DND-41 (cell line): ENCODE results near the gene PARD6G.

Experiments
- ATAC-seq: fragments of 200-7000 bp; cut with Tn5 transposase; 3 replicates; pipeline ENCODE4 v1.9.1; 2021; ENCODE audit warnings: low read depth; ENCODE audit not compliant: insufficient read depth
- DNase-seq: peaks from one replicate; pipeline ENCODE4 v3.0.0-alpha.2; 2020
- H2AFZ ChIP-seq: 2 replicates; pipeline ENCODE4 v1.6.0; 2012; ENCODE audit warnings: low read depth, low read length
- H3K27ac ChIP-seq: 2 replicates; pipeline ENCODE4 v1.5.1; 2012; ENCODE audit warnings: low read length, inconsistent platforms
- H3K27me3 ChIP-seq: fragments of 200-600 bp; sonication (generic); 2 replicates; pipeline ENCODE4 v1.6.0; 2012; ENCODE audit warnings: low read length, mild to moderate bottlenecking, inconsistent platforms; ENCODE audit not compliant: insufficient read depth, poor library complexity
- H3K36me3 ChIP-seq: 2 replicates; pipeline ENCODE4 v1.5.1; 2012; ENCODE audit warnings: low read length, inconsistent platforms; ENCODE audit not compliant: insufficient read depth
- H3K4me1 ChIP-seq: 2 replicates; pipeline ENCODE4 v1.5.1; 2012; ENCODE audit warnings: mild to moderate bottlenecking, low read length; ENCODE audit not compliant: insufficient read depth
- H3K4me2 ChIP-seq: 2 replicates; pipeline ENCODE4 v1.6.0; 2012; ENCODE audit warnings: mild to moderate bottlenecking, moderate library complexity, low read length, inconsistent platforms; ENCODE audit not compliant: insufficient read depth
- H3K4me3 ChIP-seq, 2 experiments: fragments of 200-600 bp in 1 of 2; shearing (Covaris generic) in 1 of 2; 2 replicates each; pipeline ENCODE4 v1.5.1; 2012 to 2016; ENCODE audit warnings: inconsistent platforms in 2 of 2, low read length in 2 of 2, mild to moderate bottlenecking in 2 of 2, low read depth in 1 of 2, moderate library complexity in 1 of 2
- H3K79me2 ChIP-seq: 2 replicates; pipeline ENCODE4 v1.6.0; 2012; ENCODE audit warnings: low read length, inconsistent platforms; ENCODE audit not compliant: insufficient read depth
- H3K9ac ChIP-seq: 2 replicates; pipeline ENCODE4 v1.6.0; 2012; ENCODE audit warnings: low read depth, mild to moderate bottlenecking, inconsistent platforms, low read length, moderate library complexity
- H3K9me3 ChIP-seq: 2 replicates; pipeline ENCODE4 v1.5.1; 2012; ENCODE audit warnings: low read length, moderate library complexity, mild to moderate bottlenecking, inconsistent platforms; ENCODE audit not compliant: insufficient read depth, severe bottlenecking
- H4K20me1 ChIP-seq: 2 replicates; pipeline ENCODE4 v1.6.0; 2012; ENCODE audit warnings: low read length; ENCODE audit not compliant: insufficient read depth
- CTCF ChIP-seq: IDR thresholded peaks from 2 replicates; pipeline ENCODE4 v1.5.1; 2012; ENCODE audit warnings: borderline replicate concordance, low read length, moderate library complexity, mild to moderate bottlenecking; ENCODE audit not compliant: poor library complexity, severe bottlenecking; ENCODE audit errors: extremely low read depth
- EZH2 ChIP-seq: IDR thresholded peaks from 3 replicates; pipeline ENCODE4 v1.6.1; 2012; ENCODE audit warnings: borderline replicate concordance, low read depth, mild to moderate bottlenecking, moderate library complexity, low read length, inconsistent platforms; ENCODE audit not compliant: severe bottlenecking

PARD6G gene

GRCh38 chr18:80108121-80108536 is 139.2 kb downstream of the PARD6G start:
- DNase-seq (no peak), ATAC-seq (no peak)
- peaks cover 7% of the 10 kb centered on the region; the same call in 1 of the 2 replicates for H3K36me3 ChIP-seq
- H3K9me3 ChIP-seq, result no peaks in the 10 kb centered on the region
- no peaks in the 10 kb centered on the region for H3K27me3 ChIP-seq
- H3K9ac ChIP-seq, result no peak overlapping the region
- no peak overlapping the region for H3K27ac ChIP-seq
- H4K20me1 ChIP-seq, result peaks cover 20% of the 10 kb centered on the region; the same call in 1 of the 2 replicates
- peaks cover 35% of the 10 kb centered on the region for H3K79me2 ChIP-seq
- no peak overlapping the region for H3K4me3 ChIP-seq
- H3K4me2 ChIP-seq, result peak overlapping the region; percentile 85; the same call in 1 of the 2 replicates
- TF ChIP-seq CTCF, result no peak
- no peak for TF ChIP-seq EZH2
- H2AFZ ChIP-seq, result peak overlapping the region; percentile 82
- H3K4me1 ChIP-seq, result peaks cover 29% of the 10 kb centered on the region

- Histone ChIP-seq H3K4me2 (no peak overlapping the region), H3K9ac (no peak overlapping the region), H4K20me1 (peaks cover 15% of the 10 kb centered on the region; the same call in 1 of the 2 replicates), H3K9me3 (no peaks in the 10 kb centered on the region), H3K4me3 (no peak overlapping the region), H3K27me3 (no peaks in the 10 kb centered on the region), H3K36me3 (peaks cover 7% of the 10 kb centered on the region; the same call in 1 of the 2 replicates), H3K79me2 (peaks cover 29% of the 10 kb centered on the region), H3K4me1 (peaks cover 25% of the 10 kb centered on the region), H3K27ac (no peak overlapping the region), H2AFZ (no peak overlapping the region)
- no peak for TF ChIP-seq CTCF
- TF ChIP-seq EZH2, result no peak
- ATAC-seq (no peak), DNase-seq (no peak)
Measured at GRCh38 chr18:80107426-80107825, 139.9 kb downstream of the PARD6G start.
